GM12892 (cell line): ENCODE data around the gene FAM20B.

ENCODE experiments used
- POLR2A ChIP-seq: IDR thresholded peaks from 2 replicates; pipeline ENCODE4 v1.6.1; 2011; ENCODE audit warnings: low read depth, low read length, control low read depth
- POLR2AphosphoS5 ChIP-seq: IDR thresholded peaks from 2 replicates; pipeline ENCODE4 v1.6.1; 2011; ENCODE audit warnings: low read depth, low read length, control low read depth
- TAF1 ChIP-seq: IDR thresholded peaks from 2 replicates; pipeline ENCODE4 v1.6.1; 2011; ENCODE audit warnings: low read depth, mild to moderate bottlenecking, control low read depth, low read length, borderline replicate concordance

GRCh38 chr1:179043266-179043665 lies 17.6 kb downstream of the FAM20B start:
- TF ChIP-seq POLR2A (no peak), TAF1 (no peak), POLR2AphosphoS5 (no peak)
